Measurements from ENCODE around the gene COX6A2. TPM values are rescaled to one million over a fixed set of nuclear protein-coding genes. Genes with fewer than 3 reads are reported as not detected.
A peak's percentile ranks its signal among the peaks of the same experiment; 100 is the strongest.

Gene COX6A2
- total RNA-seq, 2 experiments from 2014 or later = not detected

DNA sequence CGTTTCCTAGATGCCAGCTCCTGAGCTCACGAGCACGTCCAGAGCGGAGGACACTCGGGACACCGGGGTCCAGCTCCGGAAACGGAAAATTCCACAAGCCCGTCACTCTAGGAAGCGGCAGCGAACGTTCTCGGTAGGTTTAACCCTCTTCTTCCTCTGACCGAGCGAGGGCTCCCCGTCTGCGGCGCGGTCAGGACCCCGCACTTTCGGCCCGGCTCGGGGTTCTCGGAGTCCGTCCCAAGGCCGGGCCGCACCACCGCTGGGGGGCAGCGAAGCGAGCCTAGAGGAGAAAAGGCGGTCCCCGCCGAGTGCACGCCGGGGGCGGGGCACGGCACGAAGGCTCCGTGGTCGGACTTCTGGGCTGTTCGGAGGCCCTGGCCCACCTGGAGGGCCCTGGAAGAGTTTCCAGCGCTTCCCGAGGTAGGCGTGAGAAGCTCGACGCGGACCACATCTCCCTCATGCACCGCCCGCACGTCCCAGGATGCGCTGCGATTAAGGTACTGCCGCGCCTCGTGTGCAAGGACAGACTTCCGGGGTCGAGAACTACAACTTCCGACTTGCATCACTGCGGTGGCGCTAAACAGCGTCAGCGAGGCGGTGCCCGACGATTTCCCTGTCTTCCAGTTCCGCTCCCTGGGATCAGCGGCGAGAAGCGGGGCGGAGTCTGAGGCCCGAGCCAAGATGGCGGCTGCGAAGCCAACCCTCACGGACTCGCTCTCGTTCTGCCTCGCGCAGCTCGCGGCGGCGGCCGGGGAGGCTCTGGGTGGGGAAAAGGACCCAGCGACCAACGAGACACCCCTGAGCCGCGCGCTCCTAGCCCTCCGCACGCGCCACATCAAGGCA lies 30.9 kb upstream of the COX6A2 start, which contains the start of gene ARMC5:
Gene ARMC5, plus strand, starts transcription at position 658 of the 843 bp plus-strand sequence. Its CDS starts 24 bp downstream, at position 682.
- ChIA-PET CTCF (ENCODE audit: unreplicated experiment) (interaction anchor here (0.6 to 1.3 kb wide), 5 partner anchors 16 to 742 kb away, joined by 3 to 10 read pairs (median 3); no protein-coding TSS in a partner anchor), POLR2A (interaction anchor here (0.7 to 2.0 kb wide), 6 partner anchors 16 to 437 kb away, joined by 3 to 6 read pairs (median 3); partner anchors contain the start of genes ZNF646 and ZNF668)
- no peaks in the 10 kb centered on the region for H3K9me3 ChIP-seq (ENCODE audit: low read length)
- H2AFZ ChIP-seq (ENCODE audit: low read length) = peak within 1 kb of the TSS; percentile 60
- peaks cover 35% of the 10 kb centered on the region for H3K4me1 ChIP-seq (ENCODE audit: insufficient read depth, low read length, poor library complexity, severe bottlenecking)
- intact Hi-C loops (cut with micrococcal nuclease; ENCODE audit: unreplicated experiment) = loop anchor here (1.0 to 10.0 kb wide), 6 partner anchors 238 to 416 kb away; partner anchors contain the start of genes KAT8, ZNF646 and ZNF668
- peaks cover 13% of the 10 kb centered on the region; the same call in 1 of the 2 replicates for H3K36me3 ChIP-seq (ENCODE audit: insufficient read depth, low read length)
- no TSS peak for BruUV-seq (replicated peaks)
- H3K4me2 ChIP-seq (ENCODE audit: low read length) = peak within 1 kb of the TSS; percentile 88
- H3K9me2 ChIP-seq (ENCODE audit: insufficient read depth, low read length) = no peaks in the 10 kb centered on the region
- peak within 1 kb of the TSS; percentile 92 for H3K4me3 ChIP-seq (ENCODE audit: low read depth, low read length, poor library complexity, severe bottlenecking)
- no peak for TF ChIP-seq EZH2phosphoT487 (IDR thresholded peaks at IDR 0.05; ENCODE audit: borderline replicate concordance, low read depth, low read length)
- TF ChIP-seq, protein P1, sequence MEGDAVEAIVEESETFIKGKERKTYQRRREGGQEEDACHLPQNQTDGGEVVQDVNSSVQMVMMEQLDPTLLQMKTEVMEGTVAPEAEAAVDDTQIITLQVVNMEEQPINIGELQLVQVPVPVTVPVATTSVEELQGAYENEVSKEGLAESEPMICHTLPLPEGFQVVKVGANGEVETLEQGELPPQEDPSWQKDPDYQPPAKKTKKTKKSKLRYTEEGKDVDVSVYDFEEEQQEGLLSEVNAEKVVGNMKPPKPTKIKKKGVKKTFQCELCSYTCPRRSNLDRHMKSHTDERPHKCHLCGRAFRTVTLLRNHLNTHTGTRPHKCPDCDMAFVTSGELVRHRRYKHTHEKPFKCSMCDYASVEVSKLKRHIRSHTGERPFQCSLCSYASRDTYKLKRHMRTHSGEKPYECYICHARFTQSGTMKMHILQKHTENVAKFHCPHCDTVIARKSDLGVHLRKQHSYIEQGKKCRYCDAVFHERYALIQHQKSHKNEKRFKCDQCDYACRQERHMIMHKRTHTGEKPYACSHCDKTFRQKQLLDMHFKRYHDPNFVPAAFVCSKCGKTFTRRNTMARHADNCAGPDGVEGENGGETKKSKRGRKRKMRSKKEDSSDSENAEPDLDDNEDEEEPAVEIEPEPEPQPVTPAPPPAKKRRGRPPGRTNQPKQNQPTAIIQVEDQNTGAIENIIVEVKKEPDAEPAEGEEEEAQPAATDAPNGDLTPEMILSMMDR (conservative IDR thresholded peaks at IDR 0.05; ENCODE audit: low read length) = peak; percentile 74
- H4K20me1 ChIP-seq (ENCODE audit: insufficient read depth, low read length) = peaks cover 23% of the 10 kb centered on the region
- H3K27ac ChIP-seq (ENCODE audit: low read depth, low read length, poor library complexity, severe bottlenecking) = peak within 1 kb of the TSS; percentile 80
- H3K79me2 ChIP-seq (ENCODE audit: insufficient read depth, low read depth, low read length) = peaks cover 36% of the 10 kb centered on the region; the same call in 1 of the 2 replicates
- peak; percentile 98 for DNase-seq (ENCODE audit: low spot score)

DNA sequence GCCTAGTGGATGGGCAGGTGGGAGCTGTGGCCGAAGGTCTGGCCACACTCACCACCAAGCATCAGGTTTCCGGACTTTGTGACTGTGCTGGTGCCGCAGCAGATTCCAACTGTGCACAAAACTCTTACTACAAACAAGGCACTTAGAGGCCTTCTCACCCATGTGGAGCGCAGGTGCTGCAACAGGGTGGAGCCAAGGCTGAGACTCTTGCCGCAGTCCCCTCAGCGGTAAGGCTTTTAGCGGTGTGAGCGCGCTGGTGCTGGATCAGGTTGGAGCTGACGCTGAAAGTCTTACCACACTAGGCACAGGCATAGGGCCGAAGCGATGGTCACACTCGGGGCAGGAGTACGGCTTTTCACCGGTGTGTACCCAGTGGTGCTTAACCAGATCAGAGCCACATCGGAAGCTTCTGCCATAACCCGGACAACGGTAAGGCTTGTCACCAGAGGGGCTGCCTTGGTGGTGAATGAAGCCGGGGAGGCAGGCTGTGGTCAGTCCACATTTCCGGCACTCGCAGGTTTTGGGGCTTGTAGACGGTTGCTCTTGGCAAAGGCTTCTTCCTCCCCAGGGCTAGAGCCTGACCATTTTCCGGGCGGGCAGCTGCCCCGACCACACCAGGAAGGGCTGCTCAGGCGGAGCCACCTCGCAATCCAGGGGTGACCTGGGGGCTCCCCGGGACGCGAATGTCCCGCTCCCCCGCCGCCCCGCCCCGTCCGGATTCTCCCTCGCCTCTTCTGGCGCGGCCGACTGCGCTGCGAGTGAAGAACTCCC lies 30.1 kb upstream of the COX6A2 start:
- Histone ChIP-seq H3K4me1 (ENCODE audit: insufficient read depth, low read length, poor library complexity, severe bottlenecking) (peaks cover 35% of the 10 kb centered on the region), H3K36me3 (ENCODE audit: insufficient read depth, low read length) (peaks cover 13% of the 10 kb centered on the region; the same call in 1 of the 2 replicates), H3K4me2 (ENCODE audit: low read length) (peak overlapping the region; percentile 82), H3K4me3 (ENCODE audit: low read depth, low read length, poor library complexity, severe bottlenecking) (peak overlapping the region; percentile 92), H3K27ac (ENCODE audit: low read depth, low read length, poor library complexity, severe bottlenecking) (peak overlapping the region; percentile 80), H3K79me2 (ENCODE audit: insufficient read depth, low read depth, low read length) (peaks cover 36% of the 10 kb centered on the region; the same call in 1 of the 2 replicates), H3K9me3 (ENCODE audit: low read length) (no peaks in the 10 kb centered on the region), H2AFZ (ENCODE audit: low read length) (peak overlapping the region; percentile 60), H3K9me2 (ENCODE audit: insufficient read depth, low read length) (no peaks in the 10 kb centered on the region), H4K20me1 (ENCODE audit: insufficient read depth, low read length) (peaks cover 23% of the 10 kb centered on the region)
- DNase-seq (ENCODE audit: low spot score) = peak; percentile 77
- ChIA-PET POLR2A (interaction anchor here (0.6 to 2.0 kb wide), 3 partner anchors 15 to 409 kb away, joined by 4 to 6 read pairs (median 4); no protein-coding TSS in a partner anchor), CTCF (ENCODE audit: unreplicated experiment) (interaction anchor here (0.6 to 1.1 kb wide), 2 partner anchors 40 to 411 kb away, joined by 3 to 10 read pairs; no protein-coding TSS in a partner anchor)
- intact Hi-C loops (cut with micrococcal nuclease; ENCODE audit: unreplicated experiment) = loop anchor here (2.0 to 10.0 kb wide), 4 partner anchors 239 to 417 kb away; partner anchors contain the start of genes KAT8, ZNF646 and ZNF668
- TF ChIP-seq, protein P1 (conservative IDR thresholded peaks at IDR 0.05; ENCODE audit: low read length) = peak; percentile 40; the same call in 1 of the 2 replicates
- TF ChIP-seq EZH2phosphoT487 (IDR thresholded peaks at IDR 0.05; ENCODE audit: borderline replicate concordance, low read depth, low read length) = no peak
- no TSS peak for BruUV-seq (replicated peaks)
